Suppressor macrophage (primary cell): Measurements from ENCODE around the gene HNRNPM.

Source experiments
- DNase-seq, 4 experiments: peaks; one replicate each; pipeline ENCODE4 v3.0.0-alpha.2; 2020 to 2022

Gene HNRNPM

GRCh38 chr19:8459520-8460270, 14.9 kb downstream of the HNRNPM start:
- DNase-seq: no peak

- DNase-seq: no peak
Measured at GRCh38 chr19:8460516-8461298, 15.9 kb downstream of the HNRNPM start.

- no peak for DNase-seq
Measured at GRCh38 chr19:8461376-8461775, 16.6 kb downstream of the HNRNPM start.

DNA sequence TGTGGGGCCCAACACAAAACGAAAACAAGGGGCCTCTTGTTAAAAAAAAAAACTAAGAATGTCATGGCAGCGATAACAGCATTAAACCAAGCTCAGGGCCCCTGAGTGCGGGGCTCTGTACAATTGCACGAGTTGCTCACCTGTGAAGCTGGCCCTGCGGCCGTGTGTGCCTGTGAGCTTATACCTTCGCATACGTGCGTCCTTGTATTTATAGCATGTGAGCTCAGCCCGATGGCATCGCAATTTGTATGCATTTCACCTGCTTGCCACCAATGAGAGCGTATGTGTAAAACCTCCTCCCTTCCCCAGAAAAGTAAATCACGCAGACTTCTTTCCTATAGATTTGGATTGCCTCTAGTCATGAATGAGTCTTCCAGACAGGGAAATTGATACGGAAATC, 17.1 kb downstream of the HNRNPM start:
- no peak for DNase-seq

DNA sequence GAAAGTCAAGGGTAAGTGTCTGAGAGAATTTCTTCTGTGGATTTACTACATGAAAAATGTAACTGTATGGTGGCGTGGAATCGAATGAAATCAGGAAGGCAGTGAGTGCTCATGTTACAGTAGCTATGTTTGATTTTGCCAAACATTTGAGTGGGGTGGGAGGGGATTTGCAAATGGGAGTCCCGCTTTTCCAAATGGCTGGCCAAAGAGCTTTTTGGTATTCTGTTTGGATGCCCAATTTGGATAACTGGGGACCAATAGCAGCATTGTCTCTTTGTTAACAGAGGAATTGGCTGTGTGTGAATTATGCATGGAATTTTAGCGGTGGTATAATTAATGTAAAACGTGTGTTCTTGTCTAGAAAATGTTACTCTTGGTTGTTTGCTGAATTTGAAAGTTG, 17.8 kb downstream of the HNRNPM start:
- no peak for DNase-seq

DNA sequence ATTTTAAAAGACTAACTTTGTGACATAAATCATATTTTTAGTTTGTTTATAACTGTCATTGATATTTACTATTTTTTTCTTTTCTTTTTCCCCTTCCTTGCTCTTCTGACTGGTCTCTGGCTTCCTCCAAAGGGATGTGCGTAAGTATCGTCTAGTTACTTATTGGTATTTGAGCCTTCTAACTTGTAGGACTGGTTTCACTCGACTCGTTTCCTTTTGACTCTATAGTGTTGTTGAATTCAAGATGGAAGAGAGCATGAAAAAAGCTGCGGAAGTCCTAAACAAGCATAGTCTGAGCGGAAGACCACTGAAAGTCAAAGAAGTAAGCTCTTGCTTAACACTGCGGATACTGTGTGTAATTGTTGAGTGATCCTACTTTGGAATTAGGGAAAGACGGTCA, 18.6 kb downstream of the HNRNPM start:
- no peak for DNase-seq

DNA sequence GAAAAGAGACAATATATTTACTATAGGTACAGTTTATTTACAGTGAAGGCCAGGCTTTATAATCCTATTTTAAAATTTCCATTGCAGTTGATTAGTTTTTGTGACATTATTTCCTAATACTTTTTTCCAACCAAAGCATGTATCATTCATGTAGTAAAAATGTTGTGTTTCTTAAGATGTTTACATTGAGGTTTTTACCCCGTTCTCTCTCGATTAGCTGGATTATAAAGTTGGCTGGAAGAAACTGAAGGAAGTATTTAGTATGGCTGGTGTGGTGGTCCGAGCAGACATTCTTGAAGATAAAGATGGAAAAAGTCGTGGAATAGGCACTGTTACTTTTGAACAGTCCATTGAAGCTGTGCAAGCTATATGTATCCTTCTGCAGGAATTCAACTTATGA, 21.2 kb downstream of the HNRNPM start:
- no peak for DNase-seq

DNA sequence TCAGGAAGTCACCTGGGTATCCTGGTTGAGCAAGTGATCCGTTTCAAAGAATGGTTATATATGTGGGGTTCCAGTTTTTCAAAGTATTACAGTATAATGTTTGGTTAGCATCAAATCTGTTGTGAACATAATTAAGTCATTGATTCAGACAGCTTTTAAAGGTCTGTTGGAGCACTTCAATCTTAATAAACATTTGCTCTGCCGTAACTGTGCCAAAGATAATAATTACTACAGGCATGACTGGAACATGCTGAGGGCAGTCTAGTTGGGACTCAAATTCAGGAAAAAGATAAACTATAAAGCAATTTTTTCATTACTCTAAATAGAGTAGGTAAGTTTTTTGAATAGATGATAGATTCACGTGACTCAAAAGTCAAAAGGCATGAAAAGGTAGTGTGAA, 23.3 kb downstream of the HNRNPM start:
- no peak for DNase-seq

- no peak for DNase-seq
Measured at GRCh38 chr19:8468761-8469373, 24.1 kb downstream of the HNRNPM start.

- no peak for DNase-seq
Measured at GRCh38 chr19:8469613-8470368, 25.0 kb downstream of the HNRNPM start.

GRCh38 chr19:8473648-8474476, 29.1 kb downstream of the HNRNPM start:
- peak in 3 of 4 experiments; percentile 51 to 68 (median 58) for DNase-seq

GRCh38 chr19:8475005-8475404, 30.2 kb downstream of the HNRNPM start:
- no peak for DNase-seq

DNA sequence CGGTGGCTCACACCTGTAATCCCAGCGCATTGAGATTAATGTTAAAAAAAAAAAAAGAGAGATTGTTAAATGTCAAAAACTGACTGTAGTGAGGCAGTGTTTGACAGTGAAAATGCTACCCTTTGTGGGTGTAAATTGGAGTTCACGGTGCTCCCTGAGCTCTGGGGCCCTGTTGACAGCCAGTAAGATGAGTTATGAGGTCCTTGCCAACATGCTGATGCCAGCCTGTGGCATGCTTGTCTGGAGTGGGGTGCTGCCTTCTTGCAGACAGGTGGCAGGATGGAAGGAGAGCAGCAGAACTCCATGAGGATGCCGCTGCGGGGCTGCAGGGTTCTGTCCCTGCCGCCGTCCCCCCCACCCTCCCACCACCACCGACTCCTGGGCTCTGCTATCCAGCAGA, 31.7 kb downstream of the HNRNPM start:
- DNase-seq: no peak

GRCh38 chr19:8477889-8478288, 33.1 kb downstream of the HNRNPM start:
- DNase-seq: no peak

DNA sequence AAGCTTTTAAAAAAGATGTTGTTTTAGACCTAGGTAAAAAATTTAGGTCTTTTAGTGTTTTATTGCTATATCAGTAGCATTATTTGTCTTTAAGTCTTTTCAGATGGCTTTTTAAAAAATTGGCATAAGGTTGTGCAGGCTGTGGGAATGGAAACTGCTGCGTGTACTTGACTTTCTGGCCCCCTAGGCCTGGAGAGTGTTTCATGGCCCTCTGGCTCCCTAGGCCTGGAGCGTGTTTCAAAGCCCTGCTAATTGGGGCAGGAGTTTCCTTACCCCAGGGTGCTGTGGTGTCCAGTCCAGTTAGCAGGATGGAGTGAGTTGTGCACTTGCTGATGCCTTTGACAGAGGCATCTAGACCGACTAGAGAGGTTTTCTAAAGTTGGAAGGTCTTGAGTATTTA, 33.8 kb downstream of the HNRNPM start:
- no peak for DNase-seq

- DNase-seq: no peak
Measured at GRCh38 chr19:8481201-8481600, 36.4 kb downstream of the HNRNPM start.

DNA sequence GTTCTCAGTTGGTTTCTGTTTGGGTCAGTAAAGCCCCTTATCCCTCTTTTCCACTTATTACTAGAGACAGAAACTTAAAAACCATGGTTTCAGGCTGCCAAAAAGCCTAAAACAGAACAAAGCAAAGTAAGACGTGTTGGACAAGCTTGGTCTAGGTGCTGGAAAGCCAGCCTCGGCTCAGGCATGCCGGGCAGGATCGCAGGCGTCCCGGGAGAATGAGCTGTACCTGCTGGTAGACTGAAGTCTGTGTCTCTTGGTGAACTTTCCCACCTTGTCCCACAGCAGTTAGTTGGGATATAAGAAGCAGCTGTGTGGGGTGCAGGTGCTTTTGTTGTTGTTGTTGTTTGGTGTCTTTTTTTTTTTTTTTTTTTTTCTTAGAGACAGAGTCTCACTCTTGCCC, 36.8 kb downstream of the HNRNPM start:
- no peak for DNase-seq

- DNase-seq: no peak
Measured at GRCh38 chr19:8482696-8483095, 37.9 kb downstream of the HNRNPM start.

DNA sequence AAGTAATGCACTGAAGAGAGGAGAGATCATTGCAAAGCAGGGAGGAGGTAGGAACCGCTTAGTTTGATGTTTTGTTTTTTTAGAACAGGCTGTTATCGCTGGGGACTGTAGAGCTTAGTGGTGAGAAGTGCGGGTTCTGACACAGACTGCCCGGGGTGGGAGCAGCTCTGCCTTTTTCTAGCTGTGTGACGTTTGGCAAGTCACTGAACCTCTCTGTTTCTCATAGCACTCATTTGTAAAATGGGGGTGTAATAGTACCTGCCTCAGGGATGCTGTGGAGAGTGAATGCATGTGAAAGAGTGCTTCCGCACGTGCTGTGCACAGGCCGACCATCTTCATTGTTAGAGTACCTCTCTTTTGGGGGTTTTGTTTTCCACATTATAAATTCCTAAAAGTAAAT, 38.4 kb downstream of the HNRNPM start:
- DNase-seq: no peak

GRCh38 chr19:8484331-8484894, 39.6 kb downstream of the HNRNPM start:
- DNase-seq: peak; percentile 94 to 98 (median 96)

DNA sequence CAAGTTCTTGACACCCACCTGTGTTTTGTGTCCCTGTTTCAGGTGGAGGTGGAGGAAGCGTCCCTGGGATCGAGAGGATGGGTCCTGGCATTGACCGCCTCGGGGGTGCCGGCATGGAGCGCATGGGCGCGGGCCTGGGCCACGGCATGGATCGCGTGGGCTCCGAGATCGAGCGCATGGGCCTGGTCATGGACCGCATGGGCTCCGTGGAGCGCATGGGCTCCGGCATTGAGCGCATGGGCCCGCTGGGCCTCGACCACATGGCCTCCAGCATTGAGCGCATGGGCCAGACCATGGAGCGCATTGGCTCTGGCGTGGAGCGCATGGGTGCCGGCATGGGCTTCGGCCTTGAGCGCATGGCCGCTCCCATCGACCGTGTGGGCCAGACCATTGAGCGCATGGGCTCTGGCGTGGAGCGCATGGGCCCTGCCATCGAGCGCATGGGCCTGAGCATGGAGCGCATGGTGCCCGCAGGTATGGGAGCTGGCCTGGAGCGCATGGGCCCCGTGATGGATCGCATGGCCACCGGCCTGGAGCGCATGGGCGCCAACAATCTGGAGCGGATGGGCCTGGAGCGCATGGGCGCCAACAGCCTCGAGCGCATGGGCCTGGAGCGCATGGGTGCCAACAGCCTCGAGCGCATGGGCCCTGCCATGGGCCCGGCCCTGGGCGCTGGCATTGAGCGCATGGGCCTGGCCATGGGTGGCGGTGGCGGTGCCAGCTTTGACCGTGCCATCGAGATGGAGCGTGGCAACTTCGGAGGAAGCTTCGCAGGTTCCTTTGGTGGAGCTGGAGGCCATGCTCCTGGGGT, 41.0 kb downstream of the HNRNPM start:
- DNase-seq: no peak
